Measurements from ENCODE around the gene EFCAB7.

DNA sequence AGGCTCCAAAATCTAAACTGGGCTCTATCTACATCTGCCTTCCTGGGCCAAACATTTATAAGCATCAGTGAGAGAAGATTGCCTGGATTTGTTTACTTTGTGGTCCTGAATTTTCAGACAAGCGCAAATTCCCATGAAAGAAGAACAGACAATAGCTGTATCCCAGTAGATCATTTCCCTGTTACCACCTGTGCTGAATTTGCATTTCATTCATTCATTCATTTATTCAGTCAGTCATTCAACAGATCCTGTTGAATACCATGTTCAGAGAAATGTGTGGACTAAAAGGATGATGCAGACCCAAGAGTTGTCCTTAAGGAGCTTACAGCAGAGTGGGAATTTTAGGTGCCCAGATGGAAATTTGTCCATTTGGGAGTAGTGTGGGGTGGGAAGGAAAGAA is 72.1 kb downstream of the EFCAB7 start:
- TF ChIP-seq, protein P1, sequence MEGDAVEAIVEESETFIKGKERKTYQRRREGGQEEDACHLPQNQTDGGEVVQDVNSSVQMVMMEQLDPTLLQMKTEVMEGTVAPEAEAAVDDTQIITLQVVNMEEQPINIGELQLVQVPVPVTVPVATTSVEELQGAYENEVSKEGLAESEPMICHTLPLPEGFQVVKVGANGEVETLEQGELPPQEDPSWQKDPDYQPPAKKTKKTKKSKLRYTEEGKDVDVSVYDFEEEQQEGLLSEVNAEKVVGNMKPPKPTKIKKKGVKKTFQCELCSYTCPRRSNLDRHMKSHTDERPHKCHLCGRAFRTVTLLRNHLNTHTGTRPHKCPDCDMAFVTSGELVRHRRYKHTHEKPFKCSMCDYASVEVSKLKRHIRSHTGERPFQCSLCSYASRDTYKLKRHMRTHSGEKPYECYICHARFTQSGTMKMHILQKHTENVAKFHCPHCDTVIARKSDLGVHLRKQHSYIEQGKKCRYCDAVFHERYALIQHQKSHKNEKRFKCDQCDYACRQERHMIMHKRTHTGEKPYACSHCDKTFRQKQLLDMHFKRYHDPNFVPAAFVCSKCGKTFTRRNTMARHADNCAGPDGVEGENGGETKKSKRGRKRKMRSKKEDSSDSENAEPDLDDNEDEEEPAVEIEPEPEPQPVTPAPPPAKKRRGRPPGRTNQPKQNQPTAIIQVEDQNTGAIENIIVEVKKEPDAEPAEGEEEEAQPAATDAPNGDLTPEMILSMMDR (IDR thresholded peaks at IDR 0.05), result no peak
- TF ChIP-seq POLR2AphosphoS5 (IDR thresholded peaks at IDR 0.05) (no peak), POLR2A (IDR thresholded peaks at IDR 0.05) (no peak)
